ENCODE data around the gene NOG.

NOG gene

GRCh38 chr17:56596691-56597494, 3.4 kb downstream of the NOG start:
- no peak for DNase-seq (ENCODE audit: low read depth in 2 of 2)

- no peak for DNase-seq (ENCODE audit: low read depth in 2 of 2)
These were observed 4.0 kb downstream of the NOG start for GRCh38 chr17:56597495-56597990.

- DNase-seq (ENCODE audit: low read depth in 2 of 2): no peak
These were observed 5.0 kb downstream of the NOG start for GRCh38 chr17:56598466-56598865.

- DNase-seq (ENCODE audit: low read depth in 2 of 2): no peak
These were observed 5.6 kb downstream of the NOG start for GRCh38 chr17:56599088-56599487.

GRCh38 chr17:56599566-56599965, 6.1 kb downstream of the NOG start:
- no peak for DNase-seq (ENCODE audit: low read depth in 2 of 2)

GRCh38 chr17:56600256-56600655, 6.8 kb downstream of the NOG start:
- no peak for DNase-seq (ENCODE audit: low read depth in 2 of 2)

GRCh38 chr17:56601591-56601990, 8.1 kb downstream of the NOG start:
- DNase-seq (ENCODE audit: low read depth in 2 of 2): no peak

- no peak for DNase-seq (ENCODE audit: low read depth in 2 of 2)
These were observed 9.0 kb downstream of the NOG start for GRCh38 chr17:56602292-56603130.

GRCh38 chr17:56603486-56604238, 10.2 kb downstream of the NOG start:
- no peak for DNase-seq (ENCODE audit: low read depth in 2 of 2)

GRCh38 chr17:56604691-56605290, 11.3 kb downstream of the NOG start:
- DNase-seq (ENCODE audit: low read depth in 2 of 2): no peak

- no peak for DNase-seq (ENCODE audit: low read depth in 2 of 2)
These were observed 15.4 kb downstream of the NOG start for GRCh38 chr17:56608944-56609343.

- no peak for DNase-seq (ENCODE audit: low read depth in 2 of 2)
These were observed 16.8 kb downstream of the NOG start for GRCh38 chr17:56610321-56610720.

- no peak for DNase-seq (ENCODE audit: low read depth in 2 of 2)
These were observed 19.6 kb downstream of the NOG start for GRCh38 chr17:56613131-56613530.

- DNase-seq (ENCODE audit: low read depth in 2 of 2): no peak
These were observed 21.0 kb downstream of the NOG start for GRCh38 chr17:56614522-56614921.

GRCh38 chr17:56616239-56616638, 22.7 kb downstream of the NOG start:
- no peak for DNase-seq (ENCODE audit: low read depth in 2 of 2)

GRCh38 chr17:56623383-56623782, 29.9 kb downstream of the NOG start:
- DNase-seq (ENCODE audit: low read depth in 2 of 2): no peak

- no peak for DNase-seq (ENCODE audit: low read depth in 2 of 2)
These were observed 30.8 kb downstream of the NOG start for GRCh38 chr17:56624309-56624708.

GRCh38 chr17:56624912-56625311, 31.4 kb downstream of the NOG start:
- DNase-seq (ENCODE audit: low read depth in 2 of 2): no peak

- DNase-seq (ENCODE audit: low read depth in 2 of 2): no peak
These were observed 36.1 kb downstream of the NOG start for GRCh38 chr17:56629531-56630075.

- DNase-seq (ENCODE audit: low read depth in 2 of 2): no peak
These were observed 36.7 kb downstream of the NOG start for GRCh38 chr17:56630202-56630601.

GRCh38 chr17:56633681-56634080, 40.2 kb downstream of the NOG start:
- no peak for DNase-seq (ENCODE audit: low read depth in 2 of 2)
